H9 (cell line): ENCODE results near the gene TENM4. TPM values are rescaled to one million over a fixed set of nuclear protein-coding genes. Genes with fewer than 3 reads are reported as not detected.

Experiments used
- DNase-seq: peaks from one replicate; pipeline ENCODE4 v3.0.0-alpha.2; 2017
- H2AFZ ChIP-seq: one replicate; pipeline ENCODE4 v1.6.1; 2013; ENCODE audit warnings: mild to moderate bottlenecking, low read length, control low read depth, moderate library complexity
- H2AK5ac ChIP-seq: 2 replicates; pipeline ENCODE4 v1.6.1; 2013; ENCODE audit warnings: low read length, control low read depth, mixed read lengths; ENCODE audit not compliant: insufficient read length
- H2BK120ac ChIP-seq: one replicate; pipeline ENCODE4 v1.6.1; 2013; ENCODE audit warnings: low read depth, mild to moderate bottlenecking, low read length, control low read depth, inconsistent platforms; ENCODE audit not compliant: poor library complexity, severe bottlenecking
- H2BK12ac ChIP-seq: 2 replicates; pipeline ENCODE4 v1.6.1; 2013; ENCODE audit warnings: low read length, control low read depth, mixed read lengths, low read depth; ENCODE audit not compliant: insufficient read length
- H2BK15ac ChIP-seq: 2 replicates; pipeline ENCODE4 v1.6.1; 2013; ENCODE audit warnings: low read depth, low read length, control low read depth
- H2BK20ac ChIP-seq: one replicate; pipeline ENCODE4 v1.6.1; 2013; ENCODE audit warnings: low read depth, mild to moderate bottlenecking, low read length, control low read depth, inconsistent platforms; ENCODE audit not compliant: poor library complexity, severe bottlenecking
- H2BK5ac ChIP-seq: 2 replicates; pipeline ENCODE4 v1.6.1; 2013; ENCODE audit warnings: low read length, control low read depth, mixed read lengths; ENCODE audit not compliant: insufficient read length
- H3K14ac ChIP-seq: 2 replicates; pipeline ENCODE4 v1.6.1; 2013; ENCODE audit warnings: low read length, control low read depth; ENCODE audit not compliant: insufficient read depth
- H3K18ac ChIP-seq: 2 replicates; pipeline ENCODE4 v1.6.1; 2013; ENCODE audit warnings: low read depth, mild to moderate bottlenecking, mixed read lengths, low read length, control low read depth; ENCODE audit not compliant: insufficient read length
- H3K23ac ChIP-seq: 2 replicates; pipeline ENCODE4 v1.6.1; 2013; ENCODE audit warnings: low read length, control low read depth, mixed read lengths, low read depth; ENCODE audit not compliant: insufficient read length
- H3K23me2 ChIP-seq: 2 replicates; pipeline ENCODE4 v1.6.1; 2013; ENCODE audit warnings: low read depth, mild to moderate bottlenecking, mixed read lengths, low read length, control low read depth; ENCODE audit not compliant: insufficient read length, poor library complexity, severe bottlenecking
- H3K27ac ChIP-seq: 2 replicates; pipeline ENCODE4 v1.5.1; 2013; ENCODE audit warnings: low read length, control low read depth, mixed read lengths, low read depth; ENCODE audit not compliant: insufficient read length
- H3K27me3 ChIP-seq: 2 replicates; pipeline ENCODE4 v1.6.1; 2013; ENCODE audit warnings: low read length, control low read depth, inconsistent platforms; ENCODE audit not compliant: insufficient read depth
- H3K4ac ChIP-seq: 2 replicates; pipeline ENCODE4 v1.6.1; 2013; ENCODE audit warnings: low read depth, mild to moderate bottlenecking, control low read depth, inconsistent platforms, low read length, moderate library complexity
- H3K4me1 ChIP-seq: 2 replicates; pipeline ENCODE4 v1.6.1; 2013; ENCODE audit warnings: low read length, control low read depth, inconsistent platforms; ENCODE audit not compliant: insufficient read depth
- H3K4me2 ChIP-seq: 2 replicates; pipeline ENCODE4 v1.6.1; 2013; ENCODE audit warnings: low read length, control low read depth, mixed read lengths; ENCODE audit not compliant: insufficient read length, insufficient read depth
- H3K56ac ChIP-seq: 2 replicates; pipeline ENCODE4 v1.6.1; 2013; ENCODE audit warnings: low read depth, mild to moderate bottlenecking, mixed read lengths, low read length, control low read depth; ENCODE audit not compliant: insufficient read length
- H3K79me1 ChIP-seq: 2 replicates; pipeline ENCODE4 v1.6.1; 2013; ENCODE audit warnings: low read depth, mild to moderate bottlenecking, moderate library complexity, low read length, control low read depth, inconsistent platforms; ENCODE audit not compliant: insufficient read depth, poor library complexity, severe bottlenecking
- H3K79me2 ChIP-seq: 2 replicates; pipeline ENCODE4 v1.6.1; 2013; ENCODE audit warnings: low read length, control low read depth, inconsistent platforms; ENCODE audit not compliant: insufficient read depth
- H3K9ac ChIP-seq: 2 replicates; pipeline ENCODE4 v1.6.1; 2013; ENCODE audit warnings: low read length, control low read depth, mixed read lengths; ENCODE audit not compliant: insufficient read length; ENCODE audit errors: extremely low read depth
- H3K9me3 ChIP-seq: one replicate; pipeline ENCODE4 v1.6.1; 2013; ENCODE audit warnings: low read depth, low read length, inconsistent platforms; ENCODE audit not compliant: control insufficient read depth
- H3T11ph ChIP-seq: one replicate; pipeline ENCODE4 v1.6.1; 2013; ENCODE audit warnings: mild to moderate bottlenecking, low read length, control low read depth, inconsistent platforms
- H4K20me1 ChIP-seq: one replicate; pipeline ENCODE4 v1.6.1; 2013; ENCODE audit not compliant: control insufficient read depth, insufficient read length, insufficient read depth
- H4K5ac ChIP-seq: 2 replicates; pipeline ENCODE4 v1.6.1; 2013; ENCODE audit warnings: low read depth, mild to moderate bottlenecking, mixed read lengths, low read length, control low read depth; ENCODE audit not compliant: insufficient read length
- H4K8ac ChIP-seq: replicated peaks from 2 replicates; pipeline ENCODE4 v1.6.1; 2013; ENCODE audit warnings: low read length, control low read depth, mixed read lengths, low read depth; ENCODE audit not compliant: insufficient read length
- H4K91ac ChIP-seq: 2 replicates; pipeline ENCODE4 v1.6.1; 2013; ENCODE audit warnings: low read depth, mild to moderate bottlenecking, moderate library complexity, mixed read lengths, low read length, control low read depth; ENCODE audit not compliant: insufficient read length
- H3K27ac Mint-ChIP-seq, 3 experiments: 2 replicates in 2 of 3; 3 replicates in 1 of 3; pipeline ENCODE4 v1.8.0; 2020 to 2021; ENCODE audit warnings: mixed read lengths in 3 of 3, mild to moderate bottlenecking in 1 of 3, moderate library complexity in 1 of 3
- H3K27me3 Mint-ChIP-seq: 2 replicates; pipeline ENCODE4 v1.8.0; 2021; ENCODE audit warnings: low read depth, mild to moderate bottlenecking, moderate library complexity, mixed read lengths
- H3K36me3 Mint-ChIP-seq, 3 experiments: 2 replicates in 2 of 3; 3 replicates in 1 of 3; pipeline ENCODE4 v1.8.0; 2020 to 2021; ENCODE audit warnings: low read depth in 3 of 3, mixed read lengths in 3 of 3; ENCODE audit not compliant: insufficient read depth in 1 of 3
- H3K4me1 Mint-ChIP-seq, 2 experiments: 2 replicates each; pipeline ENCODE4 v1.8.0; 2020; ENCODE audit warnings: mixed read lengths in 2 of 2
- H3K4me3 Mint-ChIP-seq, 2 experiments: 2 replicates in 1 of 2; 3 replicates in 1 of 2; pipeline ENCODE4 v1.8.0; 2020 to 2021; ENCODE audit warnings: mild to moderate bottlenecking in 2 of 2, mixed read lengths in 2 of 2, moderate library complexity in 1 of 2
- H3K9me3 Mint-ChIP-seq, 2 experiments: 2 replicates in 1 of 2; 3 replicates in 1 of 2; pipeline ENCODE4 v1.8.0; 2020; ENCODE audit warnings: mild to moderate bottlenecking in 2 of 2, mixed read lengths in 2 of 2, moderate library complexity in 1 of 2
- CTCF ChIP-seq: fragments of 200-600 bp; sonication (generic); conservative IDR thresholded peaks from 3 replicates; pipeline ENCODE4 v1.8.0; 2021; ENCODE audit warnings: antibody characterized with exemption, mild to moderate bottlenecking
- WGBS: extraction: QIAGEN DNeasy Blood & Tissue Kit; methylation state at CpG from one replicate; pipeline ENCODE4 v1.1.7; 2013; ENCODE audit warnings: missing lambda C conversion rate, low lambda C conversion rate, mixed read lengths; ENCODE audit not compliant: insufficient read length; ENCODE audit errors: extremely low coverage; 5-methylcytosine and 5-hydroxymethylcytosine counted together
- total RNA-seq: library from RNA; stranded (reverse); gene quantifications from 2 replicates; pipeline ENCODE4 v1.2.1, GENCODE V29; 2021

Gene TENM4
- total RNA-seq, 1 experiment from 2014 or later: 4.6 TPM

GRCh38 chr11:79237091-79237490, 203.7 kb downstream of the TENM4 start:
- H3K9me3 Mint-ChIP-seq: no peaks in the 10 kb centered on the region; a peak in 1 of 5 replicates
- Histone ChIP-seq H4K8ac (no peak overlapping the region), H3T11ph (no peak overlapping the region), H2BK15ac (no peak overlapping the region), H4K20me1 (no peaks in the 10 kb centered on the region), H3K4me2 (no peak overlapping the region), H3K23me2 (no peaks in the 10 kb centered on the region), H2BK120ac (no peak overlapping the region), H3K14ac (no peak overlapping the region), H3K23ac (no peak overlapping the region), H3K79me2 (no peaks in the 10 kb centered on the region), H3K9ac (no peak overlapping the region), H3K27me3 (no peaks in the 10 kb centered on the region), H3K4me1 (no peaks in the 10 kb centered on the region), H4K5ac (no peak overlapping the region), H3K27ac (no peak overlapping the region), H4K91ac (no peak overlapping the region), H3K9me3 (no peaks in the 10 kb centered on the region), H2AK5ac (no peak overlapping the region), H2BK5ac (no peak overlapping the region), H2AFZ (no peak overlapping the region), H3K18ac (no peak overlapping the region), H3K79me1 (no peaks in the 10 kb centered on the region), H2BK12ac (no peak overlapping the region), H3K4ac (no peak overlapping the region), H2BK20ac (no peak overlapping the region), H3K56ac (no peak overlapping the region)
- H3K4me1 Mint-ChIP-seq: peaks cover 2 to 17% of the 10 kb centered on the region in 2 experiments
- no peak for DNase-seq
- no peak overlapping the region for H3K4me3 Mint-ChIP-seq
- H3K27me3 Mint-ChIP-seq: no peaks in the 10 kb centered on the region; the same call in 1 of the 2 replicates
- no CpG with 5 or more reads among the region's 5 CpGs for WGBS
- no peaks in the 10 kb centered on the region for H3K36me3 Mint-ChIP-seq
- no peak for TF ChIP-seq CTCF
- no peak overlapping the region for H3K27ac Mint-ChIP-seq
